GM10248 (cell line): ENCODE data around the gene MAN1A2.

ENCODE experiments used
- CTCF ChIA-PET: fragments of 300-600 bp; sonication (Branson Sonifier 250); formaldehyde crosslinking; extraction: SDS; loops from one replicate; lab custom pipeline; 2021; ENCODE audit warnings: antibody characterized with exemption; lab: Yijun Ruan, JAX
- POLR2A ChIA-PET: fragments of 350-650 bp; sonication (Branson Sonifier 250); formaldehyde crosslinking; extraction: SDS; loops from one replicate; lab custom pipeline; 2020; ENCODE audit warnings: antibody characterized with exemption; lab: Yijun Ruan, JAX
- DNase-seq: peaks from one replicate; pipeline ENCODE4 v3.0.0; 2012; ENCODE audit errors: extremely low spot score
- TF ChIP-seq, protein P1 (sequence below): IDR thresholded peaks from 2 replicates; pipeline ENCODE4 v1.5.1; 2012; ENCODE audit warnings: mild to moderate bottlenecking, low read depth; ENCODE audit errors: extremely low read depth, missing control alignments, control extremely low read depth

MAN1A2 gene

DNA sequence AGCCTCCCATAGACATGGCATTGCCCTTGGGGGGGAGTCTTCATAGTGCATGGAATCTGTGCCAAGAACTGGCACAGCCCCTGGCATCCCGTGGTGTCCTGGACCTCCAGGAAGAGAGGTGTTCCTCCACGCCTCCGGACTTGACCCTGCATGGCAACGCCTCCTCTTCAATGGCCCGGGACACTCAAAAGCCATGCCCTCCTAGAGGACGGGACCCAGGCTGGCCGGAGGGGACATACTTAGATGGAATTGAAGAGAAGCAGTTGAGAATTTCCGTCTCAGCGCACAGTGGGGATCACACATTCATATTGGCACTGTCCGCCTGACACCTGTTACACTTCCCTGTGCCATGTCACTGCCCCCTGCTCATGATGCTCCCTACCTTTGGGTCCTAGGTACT lies 200.2 kb downstream of the MAN1A2 start:
- DNase-seq, result no peak
- TF ChIP-seq, protein P1, sequence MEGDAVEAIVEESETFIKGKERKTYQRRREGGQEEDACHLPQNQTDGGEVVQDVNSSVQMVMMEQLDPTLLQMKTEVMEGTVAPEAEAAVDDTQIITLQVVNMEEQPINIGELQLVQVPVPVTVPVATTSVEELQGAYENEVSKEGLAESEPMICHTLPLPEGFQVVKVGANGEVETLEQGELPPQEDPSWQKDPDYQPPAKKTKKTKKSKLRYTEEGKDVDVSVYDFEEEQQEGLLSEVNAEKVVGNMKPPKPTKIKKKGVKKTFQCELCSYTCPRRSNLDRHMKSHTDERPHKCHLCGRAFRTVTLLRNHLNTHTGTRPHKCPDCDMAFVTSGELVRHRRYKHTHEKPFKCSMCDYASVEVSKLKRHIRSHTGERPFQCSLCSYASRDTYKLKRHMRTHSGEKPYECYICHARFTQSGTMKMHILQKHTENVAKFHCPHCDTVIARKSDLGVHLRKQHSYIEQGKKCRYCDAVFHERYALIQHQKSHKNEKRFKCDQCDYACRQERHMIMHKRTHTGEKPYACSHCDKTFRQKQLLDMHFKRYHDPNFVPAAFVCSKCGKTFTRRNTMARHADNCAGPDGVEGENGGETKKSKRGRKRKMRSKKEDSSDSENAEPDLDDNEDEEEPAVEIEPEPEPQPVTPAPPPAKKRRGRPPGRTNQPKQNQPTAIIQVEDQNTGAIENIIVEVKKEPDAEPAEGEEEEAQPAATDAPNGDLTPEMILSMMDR, result no peak
- ChIA-PET POLR2A (no interaction called here), CTCF (interaction anchor here (1.4 to 2.1 kb wide), 2 partner anchors 32 to 130 kb away, joined by 3 to 11 read pairs; no protein-coding TSS in a partner anchor)

DNA sequence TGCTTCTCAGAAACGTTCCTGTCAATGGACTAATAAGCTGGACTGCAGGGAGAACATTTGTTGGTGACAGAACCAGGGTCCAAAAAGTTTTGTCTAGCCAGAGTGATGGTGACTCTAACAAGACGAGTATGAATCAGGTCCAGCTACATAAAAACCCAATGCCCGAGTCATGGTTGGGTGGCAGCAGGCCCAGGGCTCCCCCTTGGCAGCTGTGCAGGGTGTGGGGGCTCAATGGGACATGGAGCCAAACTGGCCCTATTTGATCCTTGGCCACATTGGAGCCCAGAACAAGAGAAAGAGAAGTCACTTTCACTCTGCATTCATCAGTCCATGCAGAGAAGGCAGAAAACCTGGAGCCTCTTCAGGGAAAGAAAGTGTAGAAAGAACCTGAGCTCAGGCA lies 200.7 kb downstream of the MAN1A2 start:
- POLR2A ChIA-PET, result no interaction called here
- CTCF ChIA-PET, result interaction anchor here (0.6 to 2.1 kb wide), 7 partner anchors 33 to 190 kb away, joined by 3 to 11 read pairs (median 3); no protein-coding TSS in a partner anchor
- no peak for DNase-seq
- TF ChIP-seq, protein P1, result no peak

DNA sequence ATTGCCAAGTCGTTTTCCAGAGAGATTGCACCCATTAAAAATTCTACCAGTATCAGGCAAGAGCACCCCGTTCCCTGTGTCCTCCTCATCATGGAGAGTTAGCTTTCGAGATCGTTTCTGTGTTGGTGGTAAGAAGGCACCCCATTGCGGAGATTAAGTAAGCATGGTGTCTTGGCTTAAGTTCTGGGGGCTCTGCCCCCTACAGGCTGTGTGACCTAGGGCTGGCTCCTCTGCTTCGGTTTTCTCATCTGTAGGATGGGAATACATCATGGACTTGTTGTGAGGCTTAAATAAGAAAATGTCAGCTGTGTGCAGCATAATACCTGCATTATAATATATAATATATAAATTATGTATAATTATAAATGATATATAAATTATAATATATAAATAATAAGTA lies 201.8 kb downstream of the MAN1A2 start:
- CTCF ChIA-PET, result interaction anchor here (0.9 to 2.1 kb wide), 6 partner anchors 34 to 189 kb away, joined by 3 to 11 read pairs (median 3); no protein-coding TSS in a partner anchor
- POLR2A ChIA-PET, result no interaction called here
- TF ChIP-seq, protein P1, result no peak
- DNase-seq, result no peak

DNA sequence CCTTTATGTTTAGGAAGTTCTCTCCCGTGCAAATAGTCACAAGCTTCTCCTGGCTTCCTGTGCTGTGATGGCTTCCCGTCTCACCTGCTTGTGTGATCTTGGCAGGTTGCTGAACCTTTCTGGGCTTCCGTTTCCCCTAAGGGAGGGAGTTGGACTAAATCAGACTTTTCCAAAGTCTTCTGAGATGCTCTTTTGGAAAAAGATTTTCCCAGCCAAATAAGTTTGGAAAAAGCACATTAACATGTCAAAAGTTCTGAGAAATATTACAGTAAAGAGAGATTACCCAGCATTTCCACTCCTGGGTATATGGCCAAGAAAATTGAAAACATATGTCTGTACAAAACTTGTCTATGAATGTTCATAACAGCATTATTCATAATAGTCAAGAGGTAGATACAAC lies 202.6 kb downstream of the MAN1A2 start:
- DNase-seq, result no peak
- CTCF ChIA-PET, result interaction anchor here (1.0 kb wide), 1 partner anchor 28 kb away, joined by 3 read pairs; no protein-coding TSS in a partner anchor
- TF ChIP-seq, protein P1, result no peak
- POLR2A ChIA-PET, result no interaction called here

DNA sequence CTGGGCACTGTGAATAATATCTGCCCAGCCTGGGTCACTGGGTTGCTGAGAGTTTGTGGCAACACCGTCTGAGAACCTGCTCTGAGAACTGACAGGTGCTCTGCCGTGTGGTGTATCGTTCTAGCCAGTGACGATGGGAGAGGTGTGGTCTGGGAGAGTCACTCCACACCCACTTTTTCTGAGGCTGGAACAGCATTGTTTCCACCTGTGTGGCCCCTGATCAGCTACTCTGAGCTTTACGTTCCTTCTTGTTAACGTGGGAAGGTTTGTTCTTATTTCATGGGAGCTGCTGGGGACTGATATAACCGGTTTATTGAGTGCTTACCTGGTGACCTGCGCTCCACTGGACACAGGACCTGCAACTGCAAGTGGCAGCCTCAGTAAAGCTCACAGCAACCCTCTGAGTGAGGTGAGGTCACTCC lies 203.8 kb downstream of the MAN1A2 start:
- POLR2A ChIA-PET, result no interaction called here
- TF ChIP-seq, protein P1, result no peak
- no peak for DNase-seq
- CTCF ChIA-PET, result interaction anchor here (1.0 to 1.7 kb wide), 3 partner anchors 29 to 66 kb away, joined by 3 read pairs; no protein-coding TSS in a partner anchor

DNA sequence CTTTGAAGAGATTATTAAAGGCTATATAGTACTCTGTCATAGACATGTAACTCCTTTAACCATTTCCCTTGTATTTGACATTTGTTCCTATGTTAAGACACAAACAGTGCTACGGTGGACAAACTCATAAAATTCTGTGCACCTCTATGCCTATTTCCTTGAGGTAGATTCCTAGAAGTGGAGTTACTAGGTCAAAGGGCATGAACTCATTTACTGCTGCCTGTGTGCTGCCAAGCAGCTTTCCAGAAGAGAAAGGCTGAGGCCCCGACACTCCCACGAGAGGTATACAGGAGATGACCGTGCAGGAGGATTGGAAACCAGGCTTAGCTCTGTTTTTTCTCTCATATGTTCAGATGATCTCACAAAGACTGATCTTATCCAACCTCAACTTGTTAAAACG lies 204.2 kb downstream of the MAN1A2 start:
- CTCF ChIA-PET, result interaction anchor here (1.2 to 1.7 kb wide), 2 partner anchors 37 to 66 kb away, joined by 3 read pairs; no protein-coding TSS in a partner anchor
- POLR2A ChIA-PET, result no interaction called here
- no peak for DNase-seq
- TF ChIP-seq, protein P1, result no peak
